Measurements from ENCODE around the gene HLA-DMA. TPM values are rescaled to one million over a fixed set of nuclear protein-coding genes. Genes with fewer than 3 reads are reported as not detected.

Gene HLA-DMA
- total and polyA plus RNA-seq, 2 of the 13 experiments (the other 11 are each of a cell fraction or from before 2014, with no cell fraction given) = 0.70 to 0.71 TPM

DNA sequence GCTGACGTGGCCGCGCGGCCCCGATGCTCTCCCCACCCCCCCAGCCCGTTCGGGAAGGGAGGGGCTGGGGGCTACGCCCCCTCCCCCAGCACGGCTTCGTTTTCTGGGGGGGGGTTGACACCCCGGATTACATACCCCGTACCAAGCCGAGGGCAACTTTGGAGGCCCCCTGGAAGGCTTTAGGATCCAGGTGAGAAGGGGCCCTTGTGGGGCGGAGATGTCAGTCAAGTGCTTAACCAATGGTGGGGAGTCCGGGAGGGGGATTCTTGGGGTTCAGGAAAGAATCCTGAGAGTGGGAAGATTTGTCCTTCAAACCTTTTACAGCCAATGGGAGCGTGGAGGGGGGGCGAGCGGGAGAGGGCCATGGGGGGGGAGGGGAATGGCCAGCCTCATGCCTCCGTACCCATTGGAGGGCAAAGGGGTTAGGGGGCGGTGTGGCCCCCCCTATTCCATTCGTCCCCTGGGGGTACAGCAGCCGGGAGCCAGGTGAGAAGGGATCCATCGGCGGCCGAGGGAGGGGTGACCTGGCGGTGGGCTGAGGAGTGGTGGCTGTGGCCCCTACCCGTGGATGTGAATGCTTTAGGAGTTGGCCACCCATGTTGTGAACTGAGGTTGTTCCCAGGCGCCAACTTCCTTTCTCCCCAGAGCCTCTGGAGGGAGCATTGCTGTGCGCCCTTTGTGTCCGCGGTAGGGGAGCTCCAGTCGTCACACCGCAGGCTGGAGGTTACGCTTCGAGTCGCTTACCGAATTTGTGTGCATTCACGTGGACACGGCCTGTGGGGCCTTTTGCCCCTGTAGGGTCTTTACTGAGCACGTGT is 16.2 kb upstream of the HLA-DMA start (continued):
- TF ChIP-seq RERE (CRISPR knock-in tag; IDR thresholded peaks at IDR 0.05; ENCODE audit: low read depth) = no peak
- no peak for TF ChIP-seq MTA3 (CRISPR knock-in tag; IDR thresholded peaks at IDR 0.05)
- peak in 1 of 2 experiments; percentile 82; a peak in 3 of 4 replicates for TF ChIP-seq HMGXB4 (CRISPR knock-in tag; IDR thresholded peaks at IDR 0.05; ENCODE audit: borderline replicate concordance in 1 of 2, low read depth in 1 of 2)
- TF ChIP-seq PCBP1 (IDR thresholded peaks at IDR 0.05; ENCODE audit: borderline replicate concordance, low read depth, low read length) = 0 out of 2 replicates have a peak, but pooled peaks have one; percentile 86
- peak; percentile 21; the same call in 1 of the 2 replicates for TF ChIP-seq DNMT3B (CRISPR knock-in tag; conservative IDR thresholded peaks at IDR 0.05)
- peak; percentile 75; the same call in 1 of the 2 replicates for TF ChIP-seq ZNF232 (CRISPR knock-in tag; IDR thresholded peaks at IDR 0.05; ENCODE audit: borderline replicate concordance)
- TF ChIP-seq, protein P1, sequence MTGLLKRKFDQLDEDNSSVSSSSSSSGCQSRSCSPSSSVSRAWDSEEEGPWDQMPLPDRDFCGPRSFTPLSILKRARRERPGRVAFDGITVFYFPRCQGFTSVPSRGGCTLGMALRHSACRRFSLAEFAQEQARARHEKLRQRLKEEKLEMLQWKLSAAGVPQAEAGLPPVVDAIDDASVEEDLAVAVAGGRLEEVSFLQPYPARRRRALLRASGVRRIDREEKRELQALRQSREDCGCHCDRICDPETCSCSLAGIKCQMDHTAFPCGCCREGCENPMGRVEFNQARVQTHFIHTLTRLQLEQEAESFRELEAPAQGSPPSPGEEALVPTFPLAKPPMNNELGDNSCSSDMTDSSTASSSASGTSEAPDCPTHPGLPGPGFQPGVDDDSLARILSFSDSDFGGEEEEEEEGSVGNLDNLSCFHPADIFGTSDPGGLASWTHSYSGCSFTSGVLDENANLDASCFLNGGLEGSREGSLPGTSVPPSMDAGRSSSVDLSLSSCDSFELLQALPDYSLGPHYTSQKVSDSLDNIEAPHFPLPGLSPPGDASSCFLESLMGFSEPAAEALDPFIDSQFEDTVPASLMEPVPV (CRISPR knock-in tag; IDR thresholded peaks at IDR 0.05) = peak; percentile 68
- peak; percentile 71 for TF ChIP-seq MED1 (CRISPR knock-in tag; IDR thresholded peaks at IDR 0.05)
- peak; percentile 31 for TF ChIP-seq GATAD2A (CRISPR knock-in tag; IDR thresholded peaks at IDR 0.05)
- TF ChIP-seq ARID5B (CRISPR knock-in tag; IDR thresholded peaks at IDR 0.05) = no peak
- TF ChIP-seq TFE3 (CRISPR knock-in tag; IDR thresholded peaks at IDR 0.05) = peak; percentile 48; the same call in 1 of the 2 replicates
